Lower leg skin (tissue), 3 donors: Measurements from ENCODE around the gene BEST4.

Experiments used
- CTCF ChIP-seq, 3 donors: fragments of 450-650 bp; IDR thresholded peaks; one replicate each; pipeline ENCODE4 v1.5.1; 2016; ENCODE audit warnings: antibody characterized with exemption in 3 of 3, mild to moderate bottlenecking in 3 of 3, moderate library complexity in 2 of 3
- POLR2A ChIP-seq, 2 donors: fragments of 450-650 bp; IDR thresholded peaks; one replicate each; pipeline ENCODE4 v1.6.1; 2016 to 2017; ENCODE audit warnings: antibody characterized with exemption in 2 of 2, mild to moderate bottlenecking in 1 of 2, moderate library complexity in 1 of 2

GRCh38 chr1:44820328-44821239 lies 32.6 kb upstream of the BEST4 start:
- no peak for TF ChIP-seq POLR2A (IDR thresholded peaks at IDR 0.05)
- TF ChIP-seq CTCF (IDR thresholded peaks at IDR 0.05): no peak
